Ectodermal cell (in vitro differentiated cells): ENCODE measurements around the gene DDX10.

Experiments
- H3K27ac ChIP-seq: 2 replicates; pipeline ENCODE4 v1.7.0; 2013; ENCODE audit warnings: mild to moderate bottlenecking, low read depth, low read length; ENCODE audit not compliant: insufficient read depth, poor library complexity, severe bottlenecking
- H3K27me3 ChIP-seq: 2 replicates; pipeline ENCODE4 v1.7.0; 2013; ENCODE audit warnings: mild to moderate bottlenecking, low read length; ENCODE audit not compliant: insufficient read depth, control insufficient read depth, poor library complexity, severe bottlenecking
- H3K36me3 ChIP-seq: one replicate; pipeline ENCODE4 v1.7.0; 2013; ENCODE audit warnings: low read length; ENCODE audit not compliant: control insufficient read depth, insufficient read depth
- H3K4me1 ChIP-seq: one replicate; pipeline ENCODE4 v1.7.0; 2013; ENCODE audit warnings: low read length; ENCODE audit not compliant: control insufficient read depth, insufficient read depth
- H3K4me3 ChIP-seq: 2 replicates; pipeline ENCODE4 v1.7.0; 2013; ENCODE audit warnings: low read depth, low read length, control low read depth; ENCODE audit not compliant: insufficient read depth
- H3K9me3 ChIP-seq: 2 replicates; pipeline ENCODE4 v1.7.0; 2013; ENCODE audit warnings: mild to moderate bottlenecking, low read length, moderate library complexity; ENCODE audit not compliant: control insufficient read depth
- WGBS, 2 experiments: methylation state at CpG; one replicate each; pipeline ENCODE4 v1.1.7; 2013; ENCODE audit warnings: missing lambda C conversion rate in 2 of 2; 5-methylcytosine and 5-hydroxymethylcytosine counted together

The DDX10 gene

GRCh38 chr11:108938604-108939003 lies 273.7 kb downstream of the DDX10 start:
- Histone ChIP-seq H3K4me3 (no peak overlapping the region), H3K36me3 (peaks cover 2% of the 10 kb centered on the region), H3K27ac (no peak overlapping the region), H3K4me1 (no peaks in the 10 kb centered on the region), H3K27me3 (no peaks in the 10 kb centered on the region), H3K9me3 (no peaks in the 10 kb centered on the region)
- 71 to 76% methylated on average over 1 of the region's 1 CpG for WGBS, 2 experiments

- H3K27ac ChIP-seq = no peak overlapping the region
- no peak overlapping the region for H3K4me3 ChIP-seq
- H3K36me3 ChIP-seq = peaks cover 2% of the 10 kb centered on the region
- H3K27me3 ChIP-seq = no peaks in the 10 kb centered on the region
- H3K4me1 ChIP-seq = no peaks in the 10 kb centered on the region
- 100% methylated on average over 1 of the region's 1 CpG for WGBS, 2 experiments
- no peaks in the 10 kb centered on the region for H3K9me3 ChIP-seq
These were observed 274.3 kb downstream of the DDX10 start for GRCh38 chr11:108939135-108939534.

- H3K27me3 ChIP-seq = no peaks in the 10 kb centered on the region
- H3K4me1 ChIP-seq = no peaks in the 10 kb centered on the region
- peaks cover 2% of the 10 kb centered on the region for H3K36me3 ChIP-seq
- H3K4me3 ChIP-seq = no peak overlapping the region
- H3K9me3 ChIP-seq = no peaks in the 10 kb centered on the region
- 94 to 95% methylated on average over 4 of the region's 4 CpGs for WGBS, 2 experiments
- no peak overlapping the region for H3K27ac ChIP-seq
These were observed 279.0 kb downstream of the DDX10 start for GRCh38 chr11:108943853-108944252.

GRCh38 chr11:108944471-108945178 lies 279.8 kb downstream of the DDX10 start:
- Histone ChIP-seq H3K27ac (no peak overlapping the region), H3K4me1 (no peaks in the 10 kb centered on the region), H3K4me3 (no peak overlapping the region), H3K36me3 (peaks cover 2% of the 10 kb centered on the region), H3K9me3 (no peaks in the 10 kb centered on the region), H3K27me3 (no peaks in the 10 kb centered on the region)
- WGBS, 2 experiments = 94 to 95% methylated on average over 5 to 6 of the region's 6 CpGs

GRCh38 chr11:108945341-108945740 lies 280.5 kb downstream of the DDX10 start:
- H3K4me1 ChIP-seq = no peaks in the 10 kb centered on the region
- H3K36me3 ChIP-seq = peaks cover 2% of the 10 kb centered on the region
- 93 to 98% methylated on average over 3 of the region's 3 CpGs for WGBS, 2 experiments
- no peak overlapping the region for H3K4me3 ChIP-seq
- H3K27me3 ChIP-seq = no peaks in the 10 kb centered on the region
- no peak overlapping the region for H3K27ac ChIP-seq
- no peaks in the 10 kb centered on the region for H3K9me3 ChIP-seq

- 91 to 94% methylated on average over 7 of the region's 7 CpGs for WGBS, 2 experiments
- H3K9me3 ChIP-seq = no peaks in the 10 kb centered on the region
- no peak overlapping the region for H3K4me3 ChIP-seq
- no peaks in the 10 kb centered on the region for H3K36me3 ChIP-seq
- H3K27ac ChIP-seq = no peak overlapping the region
- H3K27me3 ChIP-seq = no peaks in the 10 kb centered on the region
- no peaks in the 10 kb centered on the region for H3K4me1 ChIP-seq
These were observed 283.0 kb downstream of the DDX10 start for GRCh38 chr11:108947654-108948570.

GRCh38 chr11:108958368-108959104 lies 293.7 kb downstream of the DDX10 start:
- H3K9me3 ChIP-seq = no peaks in the 10 kb centered on the region
- no peak overlapping the region for H3K27ac ChIP-seq
- H3K27me3 ChIP-seq = no peaks in the 10 kb centered on the region
- H3K4me1 ChIP-seq = peaks cover 3% of the 10 kb centered on the region
- H3K4me3 ChIP-seq = no peak overlapping the region
- 88 to 92% methylated on average over 7 of the region's 7 CpGs for WGBS, 2 experiments
- no peaks in the 10 kb centered on the region for H3K36me3 ChIP-seq

GRCh38 chr11:108959105-108959761 lies 294.4 kb downstream of the DDX10 start:
- Histone ChIP-seq H3K4me3 (no peak overlapping the region), H3K36me3 (no peaks in the 10 kb centered on the region), H3K9me3 (no peaks in the 10 kb centered on the region), H3K4me1 (peaks cover 3% of the 10 kb centered on the region), H3K27ac (no peak overlapping the region), H3K27me3 (no peaks in the 10 kb centered on the region)
- 87 to 91% methylated on average over 2 to 3 of the region's 4 CpGs for WGBS, 2 experiments

- H3K27me3 ChIP-seq = no peaks in the 10 kb centered on the region
- H3K4me3 ChIP-seq = no peak overlapping the region
- 97 to 99% methylated on average over 3 of the region's 3 CpGs for WGBS, 2 experiments
- H3K4me1 ChIP-seq = peaks cover 3% of the 10 kb centered on the region
- H3K27ac ChIP-seq = no peak overlapping the region
- no peaks in the 10 kb centered on the region for H3K9me3 ChIP-seq
- no peaks in the 10 kb centered on the region for H3K36me3 ChIP-seq
These were observed 295.0 kb downstream of the DDX10 start for GRCh38 chr11:108959874-108960273.
